ENCODE measurements around the gene ZFAND3.

ZFAND3 gene

DNA sequence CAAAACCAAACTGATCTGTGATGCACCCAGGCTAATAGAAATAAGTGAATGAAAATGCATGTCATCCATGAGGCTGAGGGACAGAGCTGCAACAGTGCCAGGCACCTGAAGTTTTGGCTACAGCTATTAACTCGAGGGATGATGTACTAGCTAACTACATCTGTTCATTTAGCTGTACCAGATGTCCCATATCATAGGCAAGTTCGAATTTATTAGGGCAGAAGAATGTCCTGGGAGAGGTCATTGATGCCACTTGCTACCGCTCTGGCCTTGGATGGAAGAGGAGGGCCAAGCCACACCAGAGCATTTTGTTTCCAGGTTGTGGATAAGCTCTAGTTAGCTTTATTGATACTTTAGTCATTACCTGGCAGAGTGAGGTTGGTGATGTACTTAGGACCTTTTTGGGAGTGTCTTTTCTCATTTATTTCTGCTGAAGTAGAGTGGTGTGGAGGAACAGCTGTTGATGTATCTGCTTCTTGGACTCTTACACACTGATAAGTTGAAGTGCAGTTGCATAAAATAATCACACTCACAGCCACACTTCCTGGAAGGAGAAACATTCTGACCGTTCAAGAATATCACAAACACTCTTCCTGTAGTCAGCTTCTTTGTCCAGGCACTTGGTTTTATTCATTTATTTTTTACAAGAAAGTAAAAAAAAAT is 8.2 kb downstream of the ZFAND3 start:
- DNase-seq: no peak

DNA sequence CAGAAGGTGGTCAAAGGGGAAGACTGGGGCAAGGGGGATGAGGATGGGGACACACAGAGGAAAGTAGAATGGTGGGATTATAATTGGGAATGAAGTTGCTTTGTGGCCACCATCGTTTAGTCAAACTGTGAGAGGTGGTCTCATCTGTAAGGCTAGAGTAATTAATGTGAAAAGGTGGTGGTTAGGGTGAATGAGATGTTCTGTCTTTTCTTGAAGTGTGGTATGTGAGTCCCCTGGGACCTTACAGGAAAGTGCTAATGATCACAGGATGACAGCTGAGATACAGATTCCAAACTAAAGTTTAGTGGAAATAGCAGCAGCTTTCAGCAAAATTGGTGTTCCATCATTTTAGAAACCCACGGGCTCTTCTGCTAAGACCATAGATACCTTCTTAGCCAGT is 10.7 kb downstream of the ZFAND3 start:
- no peak for DNase-seq

DNA sequence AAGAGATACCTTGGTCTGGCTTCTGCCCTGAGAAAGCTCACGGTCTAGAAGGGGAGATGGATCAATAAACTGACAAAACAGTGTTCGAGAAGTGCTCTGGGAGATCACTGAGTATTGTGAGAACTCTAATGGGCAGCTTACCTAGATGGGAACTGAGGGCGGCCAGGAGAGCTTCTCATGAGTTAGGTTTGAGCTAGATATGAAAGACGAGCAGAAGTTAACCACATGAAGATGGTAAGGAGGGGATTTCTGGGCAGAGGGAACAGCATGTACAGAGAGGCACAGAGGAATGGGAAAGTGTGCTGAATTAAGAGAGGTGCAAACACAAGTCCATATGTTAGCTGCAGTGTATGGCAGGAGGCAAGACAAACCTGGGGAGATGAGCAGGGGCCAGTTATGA is 11.9 kb downstream of the ZFAND3 start:
- no peak for DNase-seq

DNA sequence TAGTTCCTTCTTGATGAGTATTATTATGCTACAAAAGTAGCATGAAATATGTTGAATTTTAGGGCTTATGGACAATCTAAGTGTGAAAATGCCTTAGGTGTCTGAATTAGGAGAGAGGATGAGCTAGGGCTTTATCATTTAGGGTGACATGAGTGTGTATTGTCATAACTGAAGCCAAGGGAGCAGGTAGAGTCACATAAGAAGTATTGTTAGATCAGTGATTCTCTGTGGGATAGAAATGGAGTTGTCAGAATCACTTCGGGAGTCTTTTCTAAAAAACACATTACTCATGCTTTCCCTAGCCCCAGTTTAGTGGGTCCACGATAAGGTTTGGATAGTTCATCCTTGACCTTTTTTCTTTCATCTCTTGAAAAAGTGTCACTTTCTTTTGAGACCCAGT is 16.4 kb downstream of the ZFAND3 start:
- DNase-seq: no peak

DNA sequence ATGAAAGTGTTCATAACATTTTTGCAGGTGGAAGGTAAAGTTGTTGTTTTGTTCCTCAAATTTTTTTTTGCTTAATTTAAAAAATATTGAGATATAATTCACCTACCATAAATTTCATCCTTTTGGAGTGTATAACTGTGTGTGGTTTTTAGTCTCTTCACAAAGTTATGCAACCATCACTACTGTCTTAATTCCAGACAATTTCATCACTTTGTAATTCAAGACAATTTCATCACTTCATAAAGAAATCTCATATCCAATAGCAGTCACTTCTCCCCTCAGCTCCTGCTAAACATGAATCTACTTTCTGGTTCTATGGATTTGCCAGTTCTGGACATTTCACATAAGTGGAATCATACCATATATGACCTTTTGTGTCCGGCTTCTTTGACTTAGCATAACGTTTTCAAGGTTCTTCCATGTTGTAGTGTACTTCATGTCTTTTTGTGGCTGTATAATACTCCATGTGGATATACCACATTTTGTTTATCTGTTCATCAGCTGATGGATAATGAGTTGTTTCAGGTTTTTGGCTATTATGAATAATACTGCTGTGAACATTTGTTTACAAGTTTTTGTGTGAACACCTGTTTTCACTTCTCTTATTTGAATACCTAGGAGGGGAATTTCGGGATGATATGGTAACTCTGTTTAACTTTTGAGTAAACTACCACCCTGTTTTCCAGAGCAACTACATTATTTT is 18.8 kb downstream of the ZFAND3 start:
- DNase-seq: no peak

DNA sequence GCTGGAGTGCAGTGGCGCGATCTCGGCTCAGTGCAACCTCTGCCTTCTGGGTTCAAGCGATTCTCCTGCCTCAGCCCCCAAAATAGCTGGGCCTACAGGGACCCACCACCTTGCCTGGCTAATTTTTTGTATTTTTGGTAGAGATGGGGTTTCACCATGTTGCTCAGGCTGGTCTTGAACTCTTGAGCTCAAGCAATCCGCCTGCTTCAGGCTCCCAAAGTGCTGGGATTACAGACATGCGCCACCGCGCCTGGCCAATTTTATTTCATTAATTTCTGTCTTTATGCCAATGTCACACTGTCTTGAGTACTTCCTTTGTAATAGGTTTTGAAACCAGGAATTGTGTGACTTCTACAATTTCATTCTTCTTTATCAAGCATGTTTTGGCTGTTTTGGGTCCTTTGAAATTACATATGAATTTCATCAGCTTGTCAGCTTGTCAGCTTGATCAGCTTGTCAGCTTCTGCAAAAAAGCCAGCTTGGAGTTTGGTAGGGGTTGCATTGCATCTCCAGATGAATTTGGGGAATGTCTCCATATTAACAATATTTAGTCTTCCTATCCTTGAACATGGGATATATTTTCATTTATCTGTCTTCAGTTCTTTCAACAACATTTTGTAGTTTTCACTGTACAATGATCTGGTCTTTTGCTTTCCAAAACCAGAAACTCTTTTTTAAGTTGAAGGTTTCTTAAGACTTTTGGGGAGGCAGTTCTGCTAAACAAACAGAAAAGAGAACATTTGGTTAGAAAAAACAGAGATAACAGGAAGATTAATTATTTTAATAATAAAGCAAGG is 20.8 kb downstream of the ZFAND3 start:
- no peak for DNase-seq

DNA sequence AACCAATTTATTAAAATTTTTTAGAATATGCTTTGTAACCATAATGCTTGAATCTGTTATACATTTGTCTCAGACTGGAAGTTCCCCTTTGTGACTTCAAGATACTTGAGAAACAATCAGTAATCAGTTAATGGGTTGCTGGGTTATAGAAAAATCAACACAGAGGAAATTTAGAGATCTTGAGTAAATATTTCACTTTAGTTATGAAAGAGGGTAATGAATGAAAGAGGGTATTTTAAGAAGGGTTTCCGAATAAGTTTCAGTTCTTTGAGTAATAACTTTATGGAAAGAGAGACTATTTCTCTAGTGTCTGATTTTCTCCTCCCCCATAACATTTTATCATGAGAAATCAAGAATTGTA is 21.4 kb downstream of the ZFAND3 start:
- no peak for DNase-seq

DNA sequence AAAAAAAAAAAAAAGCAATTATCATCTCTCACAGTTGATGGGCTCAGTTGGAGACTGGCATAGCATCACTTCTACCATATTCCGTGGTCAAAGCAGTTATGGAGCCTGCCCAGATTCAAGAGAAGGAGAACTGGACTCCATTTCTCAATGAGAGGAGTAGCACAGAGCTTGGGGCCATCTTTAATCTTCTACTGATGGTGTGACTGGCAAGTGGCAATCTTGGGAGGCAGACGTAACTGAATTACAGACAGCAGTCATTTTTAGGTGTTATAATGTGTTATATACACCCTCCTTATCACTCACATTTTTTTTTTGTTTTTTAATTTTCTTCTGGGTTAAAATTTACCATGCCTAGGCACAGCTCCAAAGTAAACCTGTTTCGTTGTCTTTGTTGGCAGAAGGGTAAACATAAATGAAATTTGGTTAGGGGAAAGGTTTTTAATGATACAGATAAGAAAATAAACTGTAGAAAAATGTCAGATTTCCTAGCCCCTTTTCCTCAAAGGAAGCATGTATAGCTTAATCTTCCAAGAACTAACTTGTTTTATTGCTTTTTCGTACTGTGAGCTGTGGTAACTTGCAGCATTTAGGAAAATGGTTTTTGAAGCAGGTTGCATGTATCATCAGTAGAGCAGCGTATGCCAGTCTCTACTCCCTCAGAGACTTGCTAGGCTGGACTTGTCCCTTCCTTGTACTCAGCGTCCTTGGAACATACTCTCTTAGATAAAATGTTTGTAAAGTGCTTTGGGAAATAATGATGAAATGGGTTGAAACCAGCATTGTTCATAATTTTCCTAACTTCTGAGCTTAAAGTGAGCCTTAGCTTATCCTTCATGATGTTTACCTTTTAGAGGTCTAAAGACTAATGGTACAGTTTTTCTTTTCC is 25.7 kb downstream of the ZFAND3 start:
- no peak for DNase-seq

DNA sequence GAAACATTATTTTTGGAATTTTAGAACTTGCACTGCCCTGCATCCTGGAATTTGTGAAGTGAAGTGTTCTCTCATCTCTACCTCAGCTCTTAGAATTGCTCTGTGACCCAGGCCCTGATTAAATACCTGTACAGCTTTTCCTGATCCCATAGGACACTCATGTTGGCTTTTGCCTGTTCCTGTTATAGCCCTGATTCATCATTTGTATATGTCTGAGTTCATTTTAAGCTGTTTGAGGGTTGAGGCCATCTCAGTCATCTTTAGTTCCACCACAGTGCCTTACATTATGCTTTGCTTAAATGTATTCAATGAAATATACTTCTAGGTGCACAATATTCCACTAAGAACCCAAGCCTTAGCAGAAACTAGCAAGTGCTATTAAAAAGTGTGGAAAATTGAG is 26.4 kb downstream of the ZFAND3 start:
- DNase-seq: no peak

DNA sequence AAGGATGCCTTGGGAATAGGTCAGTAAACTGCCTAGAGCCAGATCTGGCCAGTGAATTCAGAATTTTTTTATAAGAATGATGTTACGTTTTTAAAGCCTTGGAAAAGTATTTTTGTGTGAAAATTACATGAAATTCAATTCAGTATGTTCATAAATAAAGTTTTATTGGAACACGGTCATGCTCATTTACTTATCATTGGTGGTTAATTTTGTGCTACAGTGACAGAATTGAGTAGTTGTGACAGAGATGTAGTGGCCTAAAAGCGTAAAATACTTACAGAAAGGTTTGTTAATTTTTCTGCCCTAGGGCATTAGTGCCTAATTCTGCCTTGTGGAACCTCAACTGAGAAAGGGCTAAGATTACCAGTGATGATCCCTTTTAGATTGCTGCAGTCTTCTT is 28.2 kb downstream of the ZFAND3 start:
- no peak for DNase-seq

DNA sequence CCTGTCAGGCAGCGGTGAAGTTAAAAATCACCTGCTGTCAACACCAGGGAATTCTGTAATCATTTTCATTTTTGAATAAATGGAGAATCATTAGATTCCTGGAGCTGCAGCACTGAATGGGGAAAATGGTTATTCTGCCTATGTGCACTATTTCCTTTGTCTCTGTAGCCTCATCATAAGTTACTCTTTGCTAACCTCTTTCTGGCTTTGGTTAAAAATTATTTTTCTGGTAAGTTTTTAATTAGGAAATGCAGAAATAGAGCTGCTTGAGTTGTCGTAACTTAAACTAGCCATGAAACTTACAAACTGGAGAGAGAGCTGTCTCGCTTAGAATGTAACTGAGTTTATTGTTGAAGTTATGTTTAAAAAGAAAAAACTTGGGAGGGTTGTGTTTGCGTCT is 28.8 kb downstream of the ZFAND3 start:
- DNase-seq: no peak

DNA sequence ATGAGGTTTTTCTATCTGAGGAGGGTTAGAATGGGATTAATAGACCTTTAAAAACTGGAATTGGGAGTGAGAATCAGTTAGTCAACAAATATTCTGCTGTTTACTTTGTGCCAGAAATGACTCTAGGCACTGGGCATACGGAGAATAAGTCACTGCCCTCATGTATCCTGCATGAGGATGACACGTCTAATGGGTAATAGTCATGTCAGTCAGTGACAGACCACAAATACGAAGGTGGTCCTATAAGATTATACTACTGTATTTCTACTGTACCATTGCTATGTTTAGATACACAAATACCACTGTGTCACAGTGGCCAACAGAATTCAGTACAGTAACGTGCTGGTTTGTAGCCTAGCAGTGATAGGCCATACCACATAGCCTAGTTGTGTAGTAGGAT is 30.7 kb downstream of the ZFAND3 start:
- DNase-seq: no peak

DNA sequence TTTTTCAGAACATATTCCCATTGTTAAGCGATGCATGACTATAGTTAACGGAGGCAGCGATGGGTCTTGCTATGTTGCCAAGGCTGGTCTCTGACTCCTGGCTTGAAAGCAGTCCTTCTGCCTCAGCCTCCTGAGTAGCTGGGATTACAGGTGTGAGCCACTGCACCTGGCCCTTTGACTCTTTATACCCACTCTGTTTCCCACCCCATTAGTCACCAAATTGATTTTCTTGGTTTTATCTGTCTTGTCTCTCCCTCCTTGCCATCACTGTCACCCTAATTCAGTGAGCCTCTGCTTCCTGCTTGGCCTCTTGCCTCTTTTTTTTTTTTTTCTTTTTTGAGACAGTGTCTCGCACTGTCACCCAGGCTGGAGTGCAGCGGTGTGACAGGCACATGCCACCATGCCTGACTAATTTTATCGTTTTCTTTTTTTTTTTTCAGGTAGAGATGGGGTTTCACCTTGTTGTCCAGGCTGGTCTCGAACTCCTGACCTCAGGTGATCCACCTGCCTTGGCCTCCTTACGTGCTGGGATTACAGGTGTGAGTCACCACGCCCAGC is 31.3 kb downstream of the ZFAND3 start:
- DNase-seq: no peak

DNA sequence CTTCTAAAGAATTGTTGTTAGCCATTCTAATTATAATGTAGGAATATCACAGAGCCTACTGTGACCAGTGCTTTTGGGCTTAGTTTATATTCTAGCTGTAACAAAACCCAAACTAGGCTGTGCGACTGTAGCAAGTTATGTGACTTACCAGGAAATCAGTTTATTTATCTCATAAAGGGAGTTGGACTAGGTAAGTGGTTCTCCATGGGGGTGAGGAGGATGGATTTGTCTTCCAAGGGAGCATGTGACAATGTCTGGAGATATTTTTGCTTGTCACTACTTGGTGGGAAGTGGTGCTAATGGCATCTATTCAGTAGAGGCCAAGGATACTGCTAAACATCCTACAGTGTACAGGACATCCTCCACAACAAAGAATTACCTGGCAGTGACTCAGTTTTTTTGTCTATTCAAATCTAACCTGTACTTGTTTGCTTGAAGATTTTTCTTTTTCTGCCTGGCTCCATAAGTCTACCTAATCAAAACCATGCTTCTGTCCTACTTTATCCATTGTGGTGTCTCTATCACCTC is 32.5 kb downstream of the ZFAND3 start:
- no peak for DNase-seq

DNA sequence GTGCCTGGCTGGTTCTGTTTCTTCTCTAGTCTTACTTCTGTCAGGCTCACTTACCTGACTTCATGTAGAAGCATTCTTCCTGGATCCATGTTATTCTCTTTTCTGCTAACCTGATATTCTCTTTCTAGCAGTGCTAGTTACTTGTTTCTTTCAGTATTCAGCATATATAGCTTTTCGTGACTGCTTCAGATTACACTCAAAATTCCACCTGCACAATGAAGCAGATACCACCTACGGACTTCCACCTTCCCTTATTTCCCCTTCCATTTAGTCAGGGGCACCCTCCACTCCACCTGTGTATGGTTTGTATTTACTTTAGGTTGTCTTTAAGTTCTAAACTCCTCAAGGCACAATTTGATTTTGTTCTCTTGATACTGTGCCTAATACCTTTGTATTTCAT is 36.8 kb downstream of the ZFAND3 start:
- DNase-seq: no peak

DNA sequence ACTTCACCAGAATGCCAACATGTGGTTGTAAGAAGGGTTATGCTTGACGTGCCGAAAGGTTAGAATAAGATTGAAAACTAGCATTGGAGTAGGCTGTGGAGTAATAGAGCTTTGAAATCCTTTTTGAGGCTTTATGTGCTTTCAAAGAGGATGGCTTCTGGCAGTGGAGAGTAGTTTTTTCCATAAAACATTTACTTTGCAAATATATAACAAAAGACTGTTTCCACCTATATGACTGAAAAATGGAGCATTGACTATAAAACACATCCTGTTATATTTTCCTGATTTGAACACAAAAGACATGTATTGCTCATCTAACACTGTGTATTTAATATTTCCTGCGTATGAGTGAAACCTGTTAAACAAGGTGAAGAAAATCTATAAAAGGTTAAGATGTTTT is 38.8 kb downstream of the ZFAND3 start:
- no peak for DNase-seq

DNA sequence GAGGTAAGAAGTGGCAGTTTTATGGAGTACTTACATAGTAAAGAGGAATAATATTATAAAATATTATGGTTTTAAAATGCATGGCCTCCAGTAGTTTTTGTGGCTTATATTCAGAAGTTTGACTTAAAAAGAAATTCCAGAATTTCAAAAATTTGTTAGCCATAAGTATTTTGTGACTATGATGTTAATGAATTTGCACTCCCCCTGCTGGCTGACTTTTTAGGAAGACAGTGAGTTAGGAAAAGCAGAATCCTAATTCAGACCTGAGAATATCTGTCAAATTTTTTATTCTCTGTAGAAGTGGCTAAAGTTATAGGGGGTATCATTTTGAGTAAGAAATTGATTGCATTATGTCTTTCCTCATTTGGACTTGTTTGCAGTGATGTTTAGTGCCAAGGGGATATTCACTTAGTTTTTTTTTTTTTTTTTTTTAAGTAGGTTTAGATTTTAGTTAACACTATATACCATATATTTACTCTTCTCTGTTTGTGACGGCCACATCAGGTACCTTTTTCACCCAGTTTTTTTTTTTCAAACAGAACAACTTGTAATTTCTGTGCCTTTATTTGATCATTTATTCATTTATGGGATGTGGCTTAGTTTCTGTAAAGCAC is 40.8 kb downstream of the ZFAND3 start:
- no peak for DNase-seq

DNA sequence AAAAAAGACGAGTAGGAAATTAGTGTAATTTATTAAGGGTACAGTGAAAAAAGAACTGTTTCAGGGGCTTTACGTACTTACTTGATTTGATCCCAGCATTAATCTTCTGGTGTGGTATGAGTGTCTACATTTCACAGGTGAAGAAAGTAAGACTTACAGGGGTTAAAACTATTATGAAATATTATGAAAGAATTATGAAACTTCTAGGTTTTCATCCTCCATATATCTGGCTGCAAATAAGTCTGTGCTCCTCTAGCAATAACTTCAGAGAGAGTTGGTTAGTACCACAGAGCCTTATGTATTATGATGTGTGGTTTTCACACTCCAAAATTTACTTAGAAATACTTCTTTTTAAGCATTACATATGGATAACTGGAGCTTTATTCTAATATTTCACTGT is 41.9 kb downstream of the ZFAND3 start:
- DNase-seq: no peak

DNA sequence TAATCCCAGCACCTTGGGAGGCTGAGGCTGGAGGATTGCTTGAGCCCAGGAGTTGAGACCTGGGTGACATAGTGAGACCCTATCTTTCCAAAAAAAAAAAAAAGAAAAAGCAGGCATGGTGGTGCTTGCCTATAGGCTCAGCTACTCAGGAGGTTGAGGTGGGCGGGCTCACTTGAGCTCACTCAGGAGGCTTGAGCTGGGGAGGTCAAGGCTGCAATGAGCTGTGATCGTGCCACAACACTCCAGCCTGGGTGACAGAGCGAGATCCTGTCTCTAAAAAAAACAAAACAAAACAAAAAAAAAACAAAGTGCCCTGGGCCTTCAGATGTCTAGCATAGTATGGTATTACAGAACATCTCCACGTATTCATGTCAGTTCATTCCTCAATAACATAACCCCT is 42.9 kb downstream of the ZFAND3 start:
- DNase-seq: no peak

DNA sequence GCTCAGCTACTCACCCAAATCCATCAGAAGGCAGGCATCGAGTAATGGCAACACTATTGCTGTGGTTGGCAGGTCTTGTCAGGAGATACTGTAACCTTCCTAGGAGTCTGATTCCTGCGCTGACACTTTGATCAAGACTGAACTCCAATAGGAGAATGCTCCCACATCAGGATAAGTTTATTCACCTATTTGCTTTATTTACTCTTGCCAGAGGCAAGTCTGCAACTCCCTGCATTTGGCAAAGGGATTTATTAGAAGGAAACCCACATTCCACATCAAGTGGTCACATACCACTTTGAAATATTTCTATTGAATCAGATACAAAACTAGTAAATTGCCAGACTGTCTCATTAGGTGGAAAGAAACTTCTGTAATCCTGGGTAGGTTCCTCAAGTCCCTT is 43.5 kb downstream of the ZFAND3 start:
- DNase-seq: no peak

DNA sequence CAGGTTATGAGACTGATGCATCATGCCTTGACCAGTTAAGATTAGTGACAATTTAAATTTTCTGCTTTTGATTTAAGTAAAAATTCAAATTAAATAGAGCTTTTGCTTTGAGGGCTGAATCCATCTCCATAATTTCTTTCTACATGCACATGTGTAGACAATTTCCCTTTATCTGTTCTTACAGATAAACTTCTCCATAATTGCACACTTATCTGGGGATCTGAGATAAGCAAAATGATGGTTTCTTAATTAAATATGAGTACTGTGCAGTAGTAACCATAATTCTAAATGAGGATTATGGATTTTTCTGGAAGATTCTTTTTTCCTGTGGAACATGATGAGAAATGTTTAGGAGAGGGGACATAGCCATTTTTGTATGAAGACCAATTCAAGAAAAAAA is 44.7 kb downstream of the ZFAND3 start:
- no peak for DNase-seq

DNA sequence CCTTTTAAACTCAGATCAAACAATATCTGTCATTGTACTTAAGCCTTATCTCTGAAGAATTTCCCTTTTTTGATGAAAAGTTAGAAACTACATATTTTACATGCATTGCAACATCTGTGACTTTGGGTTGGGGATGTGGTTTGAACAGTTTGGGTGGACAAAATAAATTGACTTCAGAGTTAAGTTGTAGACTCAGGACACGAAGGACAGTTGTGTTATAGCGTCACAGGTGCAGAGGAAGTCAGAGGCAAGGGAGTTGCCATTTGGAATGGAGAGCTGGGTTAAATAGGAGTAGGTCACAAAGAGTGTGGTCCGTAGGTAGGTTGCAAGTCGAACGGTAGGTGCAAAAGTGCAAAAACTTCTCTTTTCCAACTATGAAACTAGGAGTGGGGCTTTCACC is 46.0 kb downstream of the ZFAND3 start:
- no peak for DNase-seq

Data from activated effector memory CD4-positive, alpha-beta T cell treated with anti-CD3 and anti-CD28 coated beads, Interleukin-2, amount 50 U/mL, for 16 hours (primary cell).